Prostate gland (tissue), 2 donors: ENCODE results near the gene KLHDC3. TPM values are rescaled to one million over a fixed set of nuclear protein-coding genes. Genes with fewer than 3 reads are reported as not detected.

Experiments used
- DNase-seq: peaks from one replicate; pipeline ENCODE4 v3.0.0-alpha.2; 2019; ENCODE audit warnings: low spot score
- H3K27ac ChIP-seq, 2 donors: fragments of 200-600 bp; sonication (generic); 2 replicates each; pipeline ENCODE4 v1.5.1; 2017 to 2019
- H3K27me3 ChIP-seq: fragments of 200-600 bp; sonication (generic); replicated peaks from 2 replicates; pipeline ENCODE4 v1.5.1; 2019; ENCODE audit not compliant: insufficient read depth
- H3K36me3 ChIP-seq, 2 donors: fragments of 200-600 bp; sonication (generic); 1 replicate in 1 of 2; 2 replicates in 1 of 2; pipeline versions ENCODE4 v1.5.1 to v1.8.1; 2017 to 2019
- H3K4me1 ChIP-seq: fragments of 200-600 bp; sonication (generic); replicated peaks from 2 replicates; pipeline ENCODE4 v1.5.1; 2019
- H3K4me3 ChIP-seq, 2 donors: fragments of 200-600 bp; sonication (generic); 2 replicates each; pipeline ENCODE4 v1.5.1; 2017 to 2019
- H3K9me3 ChIP-seq: fragments of 200-600 bp; sonication (generic); 2 replicates; pipeline ENCODE4 v1.5.1; 2017
- CTCF ChIP-seq, 4 experiments: fragments of 200-600 bp in 2 of 4; fragments of 450-650 bp in 2 of 4; sonication (generic) in 2 of 4; IDR thresholded peaks; 1 replicate in 3 of 4; 2 replicates in 1 of 4; pipeline ENCODE4 v1.5.1; 2016 to 2019; ENCODE audit warnings: antibody characterized with exemption in 4 of 4, mild to moderate bottlenecking in 2 of 4, moderate library complexity in 2 of 4
- POLR2A ChIP-seq: fragments of 450-650 bp; IDR thresholded peaks from one replicate; pipeline ENCODE4 v1.6.1; 2016; ENCODE audit warnings: antibody characterized with exemption, mild to moderate bottlenecking
- POLR2AphosphoS5 ChIP-seq: sonication (generic); formaldehyde crosslinking; IDR thresholded peaks from one replicate; pipeline ENCODE4 v1.6.1; 2017; ENCODE audit warnings: antibody characterized with exemption
- WGBS: methylation state at CpG from one replicate; pipeline ENCODE4 v1.1.5; 2018; 5-methylcytosine and 5-hydroxymethylcytosine counted together
- intact Hi-C: fragments of 100-400 bp; cut with DNase I; formaldehyde crosslinking; loops from one replicate; pipeline ENCODE4 v1.14.2; 2022
- total RNA-seq, 2 donors: library from RNA; depleted of rRNA; stranded (reverse); fragments of >200 nt; gene quantifications; one replicate each; pipeline ENCODE4 v1.1.0, GENCODE V29; 2016

The KLHDC3 gene
- total RNA-seq, 2 donors from 2014 or later: 138 to 148 TPM

GRCh38 chr6:42968783-42969182 is 45.3 kb upstream of the KLHDC3 start:
- Histone ChIP-seq H3K9me3 (no peaks in the 10 kb centered on the region), H3K27me3 (no peaks in the 10 kb centered on the region), H3K27ac (no peak overlapping the region), H3K36me3 (peaks cover 5 to 9% of the 10 kb centered on the region in 2 donors), H3K4me1 (no peaks in the 10 kb centered on the region), H3K4me3 (no peak overlapping the region)
- DNase-seq: no peak
- intact Hi-C loops: no loop called here
- WGBS: 95% methylated on average over 4 of the region's 4 CpGs
- TF ChIP-seq POLR2A (no peak), CTCF (IDR thresholded peaks at IDR 0.05) (no peak), POLR2AphosphoS5 (no peak)

- Histone ChIP-seq H3K9me3 (no peaks in the 10 kb centered on the region), H3K4me3 (no peak overlapping the region), H3K4me1 (no peaks in the 10 kb centered on the region), H3K27ac (no peak overlapping the region), H3K27me3 (no peaks in the 10 kb centered on the region), H3K36me3 (peaks cover 5 to 9% of the 10 kb centered on the region in 2 donors)
- 93% methylated on average over 2 of the region's 2 CpGs for WGBS
- no peak for TF ChIP-seq POLR2A
- no peak for TF ChIP-seq CTCF (IDR thresholded peaks at IDR 0.05)
- no peak for TF ChIP-seq POLR2AphosphoS5
- DNase-seq: no peak
- intact Hi-C loops: no loop called here
These were observed 44.6 kb upstream of the KLHDC3 start for GRCh38 chr6:42969431-42969830.

- TF ChIP-seq POLR2AphosphoS5: no peak
- no peak for TF ChIP-seq CTCF (IDR thresholded peaks at IDR 0.05)
- no peak for TF ChIP-seq POLR2A
- peaks cover 2 to 9% of the 10 kb centered on the region in 2 donors for H3K36me3 ChIP-seq
- H3K9me3 ChIP-seq: no peaks in the 10 kb centered on the region
- WGBS: 94% methylated on average over 4 of the region's 4 CpGs
- no peaks in the 10 kb centered on the region for H3K4me1 ChIP-seq
- H3K27ac ChIP-seq: no peak overlapping the region
- intact Hi-C loops: no loop called here
- DNase-seq: no peak
- no peaks in the 10 kb centered on the region for H3K27me3 ChIP-seq
- H3K4me3 ChIP-seq: no peak overlapping the region
These were observed 44.1 kb upstream of the KLHDC3 start for GRCh38 chr6:42969934-42970333.

- no peaks in the 10 kb centered on the region for H3K4me1 ChIP-seq
- no peaks in the 10 kb centered on the region for H3K9me3 ChIP-seq
- no peak overlapping the region for H3K27ac ChIP-seq
- WGBS: 82% methylated on average over 4 of the region's 4 CpGs
- DNase-seq: no peak
- TF ChIP-seq POLR2AphosphoS5 (no peak), CTCF (IDR thresholded peaks at IDR 0.05) (no peak), POLR2A (no peak)
- intact Hi-C loops: no loop called here
- H3K4me3 ChIP-seq: no peak overlapping the region
- peaks cover 0 to 8% of the 10 kb centered on the region in 2 donors for H3K36me3 ChIP-seq
- no peaks in the 10 kb centered on the region for H3K27me3 ChIP-seq
These were observed 43.0 kb upstream of the KLHDC3 start for GRCh38 chr6:42970871-42971612.

- Histone ChIP-seq H3K27ac (no peak overlapping the region), H3K27me3 (no peaks in the 10 kb centered on the region), H3K4me1 (no peaks in the 10 kb centered on the region), H3K36me3 (peaks cover 0 to 5% of the 10 kb centered on the region in 2 donors), H3K4me3 (no peak overlapping the region), H3K9me3 (no peaks in the 10 kb centered on the region)
- DNase-seq: no peak
- intact Hi-C loops: no loop called here
- TF ChIP-seq CTCF (IDR thresholded peaks at IDR 0.05) (no peak), POLR2AphosphoS5 (no peak)
- WGBS: 81% methylated on average over 3 of the region's 3 CpGs
These were observed 42.2 kb upstream of the KLHDC3 start for GRCh38 chr6:42971746-42972327.
